ENCODE results near the gene JAG1. TPM values are rescaled to one million over a fixed set of nuclear protein-coding genes. Genes with fewer than 3 reads are reported as not detected.

JAG1 gene
- total and polyA plus RNA-seq, 9 of the 15 experiments (the other 6 are each of a cell fraction or from before 2014, with no cell fraction given): 0.04 to 0.40 (median 0.07) TPM

DNA sequence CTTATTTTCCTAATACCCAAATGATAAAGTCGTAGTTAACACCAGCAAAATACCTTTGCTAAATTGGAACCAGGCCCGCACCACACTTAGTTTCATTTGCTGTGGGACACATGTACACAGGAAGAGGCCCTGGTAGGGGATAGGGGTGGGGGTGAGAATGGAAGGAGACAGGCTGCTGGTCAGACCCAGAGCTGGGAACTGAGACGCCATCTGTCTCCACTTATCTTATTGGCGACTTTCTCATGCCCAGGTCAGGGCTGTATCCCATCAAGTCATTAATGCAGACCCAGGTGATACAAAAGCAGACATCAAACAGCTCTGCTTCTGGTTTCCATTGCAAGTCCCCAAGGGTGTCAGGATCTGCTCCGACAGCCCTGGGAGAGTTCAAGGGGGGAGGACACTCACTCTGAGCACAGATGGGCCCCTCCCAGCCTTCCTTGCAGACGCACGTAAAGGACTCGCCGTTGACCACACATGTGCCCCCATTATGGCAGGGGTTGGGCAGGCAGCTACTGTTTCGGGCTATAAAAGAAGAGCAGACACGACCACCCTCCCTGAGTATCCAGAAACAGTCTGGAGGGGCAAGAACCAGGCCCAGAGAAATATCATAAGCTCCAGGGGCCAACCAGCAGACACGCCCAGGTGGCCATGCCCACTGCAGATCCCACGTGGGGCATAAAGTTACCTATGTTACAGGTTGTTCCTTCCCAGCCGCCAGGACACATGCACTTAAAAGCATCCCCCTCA is 29.2 kb downstream of the JAG1 start (continued):
- TF ChIP-seq MEIS2 (IDR thresholded peaks at IDR 0.05; ENCODE audit: partially characterized antibody): no peak
- TF ChIP-seq, protein P1, sequence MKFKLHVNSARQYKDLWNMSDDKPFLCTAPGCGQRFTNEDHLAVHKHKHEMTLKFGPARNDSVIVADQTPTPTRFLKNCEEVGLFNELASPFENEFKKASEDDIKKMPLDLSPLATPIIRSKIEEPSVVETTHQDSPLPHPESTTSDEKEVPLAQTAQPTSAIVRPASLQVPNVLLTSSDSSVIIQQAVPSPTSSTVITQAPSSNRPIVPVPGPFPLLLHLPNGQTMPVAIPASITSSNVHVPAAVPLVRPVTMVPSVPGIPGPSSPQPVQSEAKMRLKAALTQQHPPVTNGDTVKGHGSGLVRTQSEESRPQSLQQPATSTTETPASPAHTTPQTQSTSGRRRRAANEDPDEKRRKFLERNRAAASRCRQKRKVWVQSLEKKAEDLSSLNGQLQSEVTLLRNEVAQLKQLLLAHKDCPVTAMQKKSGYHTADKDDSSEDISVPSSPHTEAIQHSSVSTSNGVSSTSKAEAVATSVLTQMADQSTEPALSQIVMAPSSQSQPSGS (CRISPR knock-in tag; IDR thresholded peaks at IDR 0.05): no peak
- no peak for TF ChIP-seq ETV1 (tag; conservative IDR thresholded peaks at IDR 0.05; ENCODE audit: low read depth)
- no peak for TF ChIP-seq NBN (IDR thresholded peaks at IDR 0.05; ENCODE audit: low read depth)
- no peak for TF ChIP-seq ZNF121 (CRISPR knock-in tag; conservative IDR thresholded peaks at IDR 0.05)
- TF ChIP-seq RFX7 (CRISPR knock-in tag; IDR thresholded peaks at IDR 0.05): no peak
- TF ChIP-seq, protein P2, sequence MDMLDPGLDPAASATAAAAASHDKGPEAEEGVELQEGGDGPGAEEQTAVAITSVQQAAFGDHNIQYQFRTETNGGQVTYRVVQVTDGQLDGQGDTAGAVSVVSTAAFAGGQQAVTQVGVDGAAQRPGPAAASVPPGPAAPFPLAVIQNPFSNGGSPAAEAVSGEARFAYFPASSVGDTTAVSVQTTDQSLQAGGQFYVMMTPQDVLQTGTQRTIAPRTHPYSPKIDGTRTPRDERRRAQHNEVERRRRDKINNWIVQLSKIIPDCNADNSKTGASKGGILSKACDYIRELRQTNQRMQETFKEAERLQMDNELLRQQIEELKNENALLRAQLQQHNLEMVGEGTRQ (CRISPR knock-in tag; IDR thresholded peaks at IDR 0.05): no peak

DNA sequence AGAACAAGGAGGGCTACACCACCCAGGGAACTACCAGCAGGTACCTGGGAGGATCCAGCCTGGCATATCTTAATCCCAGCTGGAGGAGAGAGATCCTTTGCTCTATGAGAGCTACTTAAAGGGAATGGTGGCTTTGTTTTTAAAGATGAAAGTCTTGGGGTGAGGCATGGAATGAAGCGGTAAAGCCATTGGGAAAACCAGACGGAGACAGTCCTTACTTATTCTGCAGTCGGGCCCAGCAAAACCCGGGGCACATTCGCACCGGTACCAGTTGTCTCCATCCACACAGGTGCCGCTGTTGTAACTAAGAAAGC is 30.3 kb downstream of the JAG1 start:
- under 1% methylated on average over 7 of the region's 7 CpGs for WGBS (ENCODE audit: insufficient coverage, low coverage, missing lambda C conversion rate)
- ChIA-PET CTCF (ENCODE audit: low intra/inter-chr PET ratio) (no interaction called here), POLR2A (no interaction called here)
- no peak overlapping the region for H2AFZ ChIP-seq (ENCODE audit: low read depth, low read length)
- H3K27ac ChIP-seq (ENCODE audit: extremely low read depth, low read depth, low read length): no peak overlapping the region
- FAIRE-seq (no peak), DNase-seq (ENCODE audit: extremely low read depth in 1 of 4, low spot score in 3 of 4) (no peak), ATAC-seq (no peak)
- no peaks in the 10 kb centered on the region for H3K79me2 ChIP-seq (ENCODE audit: control insufficient read depth, insufficient read depth, low read length)
- no peaks in the 10 kb centered on the region for H3K36me3 ChIP-seq (ENCODE audit: control insufficient read depth, insufficient read depth, low read length)
- in situ Hi-C loops (cut with MboI): no loop called here
- no peaks in the 10 kb centered on the region for H3K4me1 ChIP-seq (replicated peaks in 1 of 2; ENCODE audit: control insufficient read depth in 2 of 2, insufficient read depth in 2 of 2, low read length in 2 of 2)
- no peak overlapping the region for H3K4me2 ChIP-seq (ENCODE audit: insufficient read depth, low read length)
- intact Hi-C loops (cut with micrococcal nuclease): no loop called here
- peaks cover 6 to 33% of the 10 kb centered on the region in 2 experiments; a peak in 4 of 5 replicates for H3K27me3 ChIP-seq (ENCODE audit: control insufficient read depth in 2 of 2, insufficient read depth in 2 of 2, low read length in 2 of 2)
- H3K4me3 ChIP-seq: no peak overlapping the region
- BruUV-seq (replicated peaks): no TSS peak
- no peaks in the 10 kb centered on the region for H3K9me3 ChIP-seq (replicated peaks; ENCODE audit: control insufficient read depth, insufficient read depth, low read depth, low read length)
- H4K20me1 ChIP-seq (replicated peaks; ENCODE audit: control insufficient read depth, insufficient read depth, low read length): no peaks in the 10 kb centered on the region
- no peak for TF ChIP-seq GTF2E2 (tag; IDR thresholded peaks at IDR 0.05)
- TF ChIP-seq, protein P3, sequence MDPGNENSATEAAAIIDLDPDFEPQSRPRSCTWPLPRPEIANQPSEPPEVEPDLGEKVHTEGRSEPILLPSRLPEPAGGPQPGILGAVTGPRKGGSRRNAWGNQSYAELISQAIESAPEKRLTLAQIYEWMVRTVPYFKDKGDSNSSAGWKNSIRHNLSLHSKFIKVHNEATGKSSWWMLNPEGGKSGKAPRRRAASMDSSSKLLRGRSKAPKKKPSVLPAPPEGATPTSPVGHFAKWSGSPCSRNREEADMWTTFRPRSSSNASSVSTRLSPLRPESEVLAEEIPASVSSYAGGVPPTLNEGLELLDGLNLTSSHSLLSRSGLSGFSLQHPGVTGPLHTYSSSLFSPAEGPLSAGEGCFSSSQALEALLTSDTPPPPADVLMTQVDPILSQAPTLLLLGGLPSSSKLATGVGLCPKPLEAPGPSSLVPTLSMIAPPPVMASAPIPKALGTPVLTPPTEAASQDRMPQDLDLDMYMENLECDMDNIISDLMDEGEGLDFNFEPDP (CRISPR knock-in tag; IDR thresholded peaks at IDR 0.05): no peak
- no peak for TF ChIP-seq ZFPM2 (CRISPR knock-in tag; IDR thresholded peaks at IDR 0.05)
- TF ChIP-seq SRF (CRISPR knock-in tag; IDR thresholded peaks at IDR 0.05): no peak
- no peak for TF ChIP-seq ADNP (tag; IDR thresholded peaks at IDR 0.05)
- no peaks in the 10 kb centered on the region for H3K9me1 ChIP-seq (ENCODE audit: control insufficient read depth, insufficient read depth, low read length)
- H3K9ac ChIP-seq (ENCODE audit: insufficient read depth in 1 of 2, low read depth in 2 of 2, low read length in 2 of 2): no peak overlapping the region

Data from K562 (cell line).